Suppressor macrophage treated with lipopolysaccharide for 1 hour (primary cell): Measurements from ENCODE around the gene SSR1.
A peak's percentile ranks its signal among the peaks of the same experiment; 100 is the strongest.
"Not testable (repeated sequence)": the region's sequence is repeated elsewhere in the genome, so short reads cannot be mapped to it uniquely, and the experiment has no call there.

Source experiments
- DNase-seq, 3 donors: peaks; one replicate each; pipeline ENCODE4 v3.0.0-alpha.2; 2020 to 2022

The SSR1 gene

GRCh38 chr6:7312616-7313504, at the start of gene SSR1:
TSS of gene SSR1 (minus strand) at chr6:7313199. CDS start at chr6:7313120, 79 bp downstream.
- DNase-seq, result peak; percentile 97 to 99 (median 98)

- DNase-seq, result not testable (repeated sequence)
Observed at GRCh38 chr6:7351916-7352315, 38.9 kb upstream of the SSR1 start.

GRCh38 chr6:7350591-7350990, 37.6 kb upstream of the SSR1 start:
- not testable (repeated sequence) for DNase-seq

- not testable (repeated sequence) for DNase-seq
Observed at GRCh38 chr6:7347551-7347997, 34.6 kb upstream of the SSR1 start.

- DNase-seq, result not testable (repeated sequence)
Observed at GRCh38 chr6:7344773-7345450, 31.9 kb upstream of the SSR1 start.

GRCh38 chr6:7343546-7344475, 30.8 kb upstream of the SSR1 start:
- DNase-seq, result no peak

- DNase-seq, result no peak
Observed at GRCh38 chr6:7341989-7342742, 29.2 kb upstream of the SSR1 start.

GRCh38 chr6:7341271-7341670, 28.3 kb upstream of the SSR1 start:
- DNase-seq, result no peak

GRCh38 chr6:7339007-7339732, 26.2 kb upstream of the SSR1 start:
- peak; percentile 68 to 74 (median 74) for DNase-seq

GRCh38 chr6:7338031-7338430, 25.0 kb upstream of the SSR1 start:
- DNase-seq, result no peak

GRCh38 chr6:7335519-7335918, 22.5 kb upstream of the SSR1 start:
- no peak for DNase-seq

GRCh38 chr6:7334685-7335084, 21.7 kb upstream of the SSR1 start:
- no peak for DNase-seq

- DNase-seq, result peak; percentile 72 to 83 (median 79)
Observed at GRCh38 chr6:7332090-7332745, 19.2 kb upstream of the SSR1 start.

GRCh38 chr6:7331452-7331851, 18.5 kb upstream of the SSR1 start:
- no peak for DNase-seq

- peak; percentile 66 to 87 (median 70) for DNase-seq
Observed at GRCh38 chr6:7328243-7328642, 15.2 kb upstream of the SSR1 start.

- DNase-seq, result no peak
Observed at GRCh38 chr6:7325750-7326149, 12.8 kb upstream of the SSR1 start.

GRCh38 chr6:7324520-7324919, 11.5 kb upstream of the SSR1 start:
- peak; percentile 80 to 90 (median 87) for DNase-seq

- DNase-seq, result no peak
Observed at GRCh38 chr6:7323074-7323473, 10.1 kb upstream of the SSR1 start.

- not testable (repeated sequence) for DNase-seq
Observed at GRCh38 chr6:7321866-7322265, 8.9 kb upstream of the SSR1 start.

GRCh38 chr6:7319406-7319805, 6.4 kb upstream of the SSR1 start:
- not testable (repeated sequence) for DNase-seq

GRCh38 chr6:7317538-7317937, 4.5 kb upstream of the SSR1 start:
- no peak for DNase-seq
